GM19372 (cell line): ENCODE measurements around the gene CHRNA3.

Source experiments
- ATAC-seq: cut with Tn5 transposase; IDR thresholded peaks from one replicate; pipeline ENCODE4 v1.9.1; 2021; ENCODE audit warnings: mild to moderate bottlenecking, low read depth, moderate library complexity; ENCODE audit not compliant: unreplicated experiment

Gene CHRNA3

DNA sequence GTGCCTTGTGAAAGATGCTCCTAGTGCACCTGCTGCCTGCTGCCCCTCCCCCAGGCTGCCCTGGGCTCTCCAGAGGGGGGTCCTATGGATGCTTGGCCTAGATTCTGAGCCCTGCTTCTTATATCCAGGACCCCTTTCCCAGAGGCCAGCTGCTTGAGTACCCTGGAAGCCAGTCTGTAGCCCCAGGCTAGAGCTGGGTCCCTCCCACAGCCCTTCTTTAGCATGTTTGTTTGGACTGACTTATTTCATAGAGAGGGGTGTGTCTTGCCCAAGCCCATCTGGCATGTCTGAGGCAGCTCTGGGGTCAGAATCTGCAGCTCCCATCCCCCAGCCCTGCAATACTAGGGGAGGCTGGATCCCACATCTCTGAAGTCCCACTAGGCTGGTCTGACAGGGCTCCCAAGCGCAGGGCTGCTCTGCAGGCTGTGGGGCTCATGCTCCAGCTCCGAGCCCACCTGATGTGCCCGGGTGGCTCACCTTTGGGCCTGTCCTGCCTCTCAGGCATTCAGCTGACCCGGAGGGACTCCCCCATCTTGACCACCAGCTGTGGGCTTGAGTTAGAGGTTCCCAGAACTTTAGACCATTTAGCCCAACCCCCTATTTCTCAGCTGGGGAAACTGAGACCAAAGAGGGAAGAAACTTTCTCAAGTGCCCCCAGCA, 17.1 kb upstream of the CHRNA3 start:
- no peak for ATAC-seq

GRCh38 chr15:78636378-78636859, 15.6 kb upstream of the CHRNA3 start:
- no peak for ATAC-seq

DNA sequence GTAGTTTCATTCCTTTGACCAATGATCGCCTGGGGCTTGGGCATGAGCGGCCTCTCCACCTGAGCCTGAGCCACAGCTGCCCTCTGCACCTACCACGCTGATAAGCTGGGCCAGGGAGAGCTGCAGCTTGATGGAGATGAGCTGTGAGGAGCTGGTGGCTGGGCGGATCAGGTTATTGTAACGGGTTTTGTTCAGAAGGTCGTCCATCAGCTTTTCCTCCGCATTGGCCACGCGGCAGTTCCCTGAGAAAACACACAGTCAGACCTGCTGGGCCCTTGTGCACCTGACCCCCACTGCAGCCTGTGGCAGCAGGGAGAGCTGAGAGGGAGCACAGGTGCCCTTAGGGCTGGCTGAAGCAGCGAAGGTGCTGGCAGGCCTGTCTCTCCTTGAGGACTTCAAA, 14.6 kb upstream of the CHRNA3 start:
- ATAC-seq: no peak

- ATAC-seq: no peak
Measured at GRCh38 chr15:78634210-78635145, 13.7 kb upstream of the CHRNA3 start.

GRCh38 chr15:78633348-78633747, 12.6 kb upstream of the CHRNA3 start:
- no peak for ATAC-seq

DNA sequence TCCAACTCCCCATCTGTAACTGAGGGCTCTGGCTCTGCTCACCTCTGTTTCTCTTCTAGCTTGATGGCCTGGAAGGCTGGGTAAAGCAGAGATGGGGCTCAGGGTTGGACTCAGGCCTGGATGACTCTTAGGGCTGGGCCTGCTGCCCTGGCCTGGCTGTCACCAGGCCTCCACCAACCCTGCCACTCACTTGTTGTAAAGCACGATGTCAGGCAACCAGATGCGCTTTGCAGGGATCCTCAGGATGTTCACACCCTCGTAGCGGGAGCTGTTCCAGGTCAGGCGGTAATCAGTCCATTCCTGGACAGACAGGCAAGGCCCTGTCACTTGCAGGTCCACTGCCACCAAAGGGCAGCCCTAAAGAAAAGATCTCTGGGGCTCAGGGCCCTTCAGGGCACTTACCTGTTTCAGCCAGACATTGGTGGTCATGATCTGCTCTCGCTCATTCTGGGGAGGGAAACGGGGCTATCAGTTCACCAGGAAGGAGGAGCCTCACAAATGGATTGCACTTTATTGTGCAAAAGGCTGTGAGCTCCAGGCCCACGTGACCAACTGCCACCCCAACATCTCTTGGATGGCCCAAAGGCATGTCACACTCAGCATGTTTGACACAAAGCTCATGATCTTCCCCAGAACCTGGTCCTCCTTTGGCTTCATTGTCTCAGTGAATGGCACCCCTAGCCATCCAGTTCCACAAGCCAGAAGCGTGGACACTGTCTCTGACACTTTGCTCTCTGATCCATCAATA, 10.3 kb upstream of the CHRNA3 start:
- no peak for ATAC-seq

GRCh38 chr15:78629716-78630065, 8.9 kb upstream of the CHRNA3 start:
- no peak for ATAC-seq

GRCh38 chr15:78629031-78629715, 8.4 kb upstream of the CHRNA3 start:
- ATAC-seq: no peak

- ATAC-seq: no peak
Measured at GRCh38 chr15:78628227-78628626, 7.4 kb upstream of the CHRNA3 start.

- no peak for ATAC-seq
Measured at GRCh38 chr15:78627348-78627747, 6.6 kb upstream of the CHRNA3 start.

- ATAC-seq: no peak
Measured at GRCh38 chr15:78626381-78626995, 5.7 kb upstream of the CHRNA3 start.

GRCh38 chr15:78625606-78626280, 4.9 kb upstream of the CHRNA3 start:
- no peak for ATAC-seq

DNA sequence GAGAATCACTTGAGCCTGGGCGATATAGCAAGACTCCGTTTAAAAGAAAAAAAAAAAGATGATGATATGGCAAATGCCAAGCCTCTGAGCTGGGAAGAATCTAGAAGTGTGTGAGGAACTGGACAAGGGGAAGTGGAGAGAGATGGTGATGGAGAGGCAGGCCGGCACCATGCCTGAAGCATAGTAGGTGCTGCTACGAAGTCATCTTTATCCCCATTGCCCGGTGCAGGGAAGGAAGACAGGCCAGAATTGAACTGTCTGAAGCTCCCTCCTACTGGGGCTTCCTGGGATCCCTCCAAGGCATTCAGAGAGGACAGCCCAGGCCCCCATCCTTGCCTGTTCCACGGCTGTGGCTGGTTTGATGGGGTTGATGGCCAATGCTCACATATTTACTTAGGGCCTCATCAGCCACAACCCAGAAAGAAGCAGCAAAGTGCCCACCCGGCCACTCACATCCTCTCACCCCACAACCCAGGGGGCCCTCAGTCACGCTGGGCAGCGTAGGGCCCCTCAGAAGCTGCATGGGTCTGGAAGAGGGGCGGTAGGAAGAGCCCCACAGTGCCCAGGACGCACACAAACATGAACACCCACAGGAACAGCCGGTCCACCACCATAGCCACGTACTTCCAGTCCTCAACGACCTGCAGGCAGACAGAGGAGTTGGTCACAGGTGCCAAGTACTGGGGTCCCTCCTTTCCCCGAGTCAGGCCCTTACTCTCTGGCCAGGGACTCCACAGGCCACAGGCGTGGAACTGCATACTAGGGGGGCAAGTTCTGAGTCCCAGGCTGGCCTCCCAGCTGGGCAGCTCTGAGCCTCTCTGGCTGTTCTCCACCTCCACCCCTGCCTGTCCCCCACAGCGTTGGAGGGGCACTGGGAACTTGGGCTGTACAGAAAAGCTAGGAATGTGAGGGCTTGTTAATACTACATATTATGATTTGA, 4.1 kb upstream of the CHRNA3 start:
- no peak for ATAC-seq

- no peak for ATAC-seq
Measured at GRCh38 chr15:78623786-78624497, 3.1 kb upstream of the CHRNA3 start.

DNA sequence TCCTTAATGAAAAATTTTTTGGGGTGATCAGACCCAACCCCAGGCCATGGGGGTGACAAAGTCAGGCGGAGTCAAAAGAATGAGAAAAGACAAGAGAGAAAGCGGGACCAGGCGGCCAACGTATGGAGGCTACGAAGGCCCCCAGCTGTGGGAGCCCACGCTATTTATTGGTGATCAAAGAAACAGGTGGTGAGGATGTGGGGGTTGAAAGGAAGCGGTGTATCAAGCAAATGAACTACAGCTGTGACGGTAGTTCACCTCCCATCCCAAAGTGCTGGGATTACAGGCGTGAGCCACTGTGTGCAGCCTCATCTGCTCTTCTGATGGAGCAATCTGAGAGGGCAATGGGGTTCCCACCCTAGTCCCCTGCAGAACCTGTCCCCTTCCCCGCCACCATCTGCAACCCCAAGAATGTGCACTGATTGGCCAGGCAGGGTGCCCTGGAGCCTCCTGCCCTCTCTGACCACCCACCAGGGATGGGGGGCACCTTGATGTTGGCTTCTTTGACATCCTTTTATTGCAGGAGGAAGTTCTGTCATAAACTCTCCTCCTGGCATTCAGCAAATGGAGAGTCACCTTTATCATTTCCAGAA, 1.1 kb upstream of the CHRNA3 start:
- no peak for ATAC-seq

GRCh38 chr15:78620021-78620526, 722 bp downstream of the CHRNA3 start:
- no peak for ATAC-seq
